ENCODE data around the gene BAHCC1.

Gene BAHCC1

DNA sequence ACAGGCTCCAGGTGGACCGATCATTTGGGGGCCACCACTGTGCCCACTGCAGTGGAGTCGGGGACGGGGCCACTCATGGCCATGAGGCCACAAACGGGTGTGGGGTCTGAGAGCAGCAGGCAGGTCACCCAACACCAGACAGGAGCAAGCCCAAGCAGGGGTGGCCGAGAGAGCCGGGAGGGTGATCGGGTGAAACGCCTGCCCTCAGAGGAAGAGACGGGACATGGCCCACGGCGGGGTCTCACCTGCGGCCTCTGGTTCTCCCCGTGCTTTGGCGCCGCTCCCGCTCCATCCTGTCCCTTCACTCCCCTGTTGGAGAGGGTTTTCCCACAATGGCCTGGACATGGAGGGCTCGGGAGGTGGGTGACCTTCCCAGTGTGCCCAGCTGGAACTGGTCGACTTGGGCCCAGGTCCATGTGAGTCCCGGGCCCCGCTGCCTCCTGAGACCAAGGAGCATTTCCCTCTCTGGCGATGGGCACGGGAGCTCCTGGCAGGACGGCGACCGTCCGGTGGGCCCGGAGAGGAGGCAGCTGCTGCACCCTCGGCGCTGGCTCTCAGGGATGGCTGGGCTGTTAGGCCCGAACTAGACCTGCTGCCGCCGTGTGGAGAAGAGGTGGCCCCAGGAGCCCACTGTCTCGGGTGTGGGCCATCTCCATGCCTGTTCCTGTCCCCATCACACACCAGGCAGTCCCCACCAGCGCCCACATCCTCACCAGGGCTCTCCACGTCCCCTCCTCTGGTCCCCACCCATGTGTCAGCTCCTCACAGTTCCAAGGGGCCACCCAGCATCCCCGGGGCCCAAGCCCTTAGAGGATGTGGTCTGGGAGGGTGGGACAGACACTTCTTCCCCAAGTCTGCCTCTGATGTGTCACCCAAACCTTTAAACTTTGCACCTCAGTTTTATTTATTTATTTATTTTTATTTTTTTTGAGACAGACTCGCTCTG is 13.4 kb upstream of the BAHCC1 start:
- Histone ChIP-seq H3K4me1 (ENCODE audit: insufficient read depth, low read length) (no peaks in the 10 kb centered on the region), H3K9me3 (ENCODE audit: insufficient read depth, low read depth, low read length) (no peaks in the 10 kb centered on the region), H3K27ac (ENCODE audit: low read depth, low read length) (no peak overlapping the region), H3K27me3 (ENCODE audit: insufficient read depth, low read length) (peaks cover 36% of the 10 kb centered on the region), H3K36me3 (ENCODE audit: insufficient read depth, low read length) (no peaks in the 10 kb centered on the region), H3K4me3 (ENCODE audit: low read length) (no peak overlapping the region), H3K9ac (ENCODE audit: low read depth, low read length) (no peak overlapping the region)
- 92% methylated on average over 37 of the region's 37 CpGs for WGBS

DNA sequence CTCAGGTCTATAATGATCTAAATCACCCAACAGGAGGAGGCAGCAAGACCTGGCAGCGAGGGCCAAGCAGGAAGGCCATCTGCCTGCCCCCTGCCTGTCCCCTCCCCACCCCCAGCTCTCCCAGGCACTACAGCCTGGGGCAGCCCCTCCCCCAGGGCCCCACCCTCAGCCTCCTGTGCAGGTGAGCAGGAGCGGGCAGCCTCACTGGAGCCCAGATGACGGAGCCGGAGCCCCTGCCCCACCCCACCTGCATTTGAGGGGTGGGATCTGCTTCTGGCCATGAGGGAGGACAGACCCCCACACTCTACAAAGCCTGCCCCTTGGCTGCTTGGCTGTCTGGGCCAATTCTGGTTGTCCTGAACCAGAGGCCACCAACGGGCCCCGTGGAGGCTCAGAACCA is 12.4 kb upstream of the BAHCC1 start:
- Histone ChIP-seq H3K9me3 (ENCODE audit: insufficient read depth, low read depth, low read length) (no peaks in the 10 kb centered on the region), H3K27me3 (ENCODE audit: insufficient read depth, low read length) (peaks cover 46% of the 10 kb centered on the region), H3K4me3 (ENCODE audit: low read length) (no peak overlapping the region), H3K36me3 (ENCODE audit: insufficient read depth, low read length) (no peaks in the 10 kb centered on the region), H3K27ac (ENCODE audit: low read depth, low read length) (no peak overlapping the region), H3K4me1 (ENCODE audit: insufficient read depth, low read length) (no peaks in the 10 kb centered on the region), H3K9ac (ENCODE audit: low read depth, low read length) (no peak overlapping the region)
- 85% methylated on average over 6 of the region's 6 CpGs for WGBS

DNA sequence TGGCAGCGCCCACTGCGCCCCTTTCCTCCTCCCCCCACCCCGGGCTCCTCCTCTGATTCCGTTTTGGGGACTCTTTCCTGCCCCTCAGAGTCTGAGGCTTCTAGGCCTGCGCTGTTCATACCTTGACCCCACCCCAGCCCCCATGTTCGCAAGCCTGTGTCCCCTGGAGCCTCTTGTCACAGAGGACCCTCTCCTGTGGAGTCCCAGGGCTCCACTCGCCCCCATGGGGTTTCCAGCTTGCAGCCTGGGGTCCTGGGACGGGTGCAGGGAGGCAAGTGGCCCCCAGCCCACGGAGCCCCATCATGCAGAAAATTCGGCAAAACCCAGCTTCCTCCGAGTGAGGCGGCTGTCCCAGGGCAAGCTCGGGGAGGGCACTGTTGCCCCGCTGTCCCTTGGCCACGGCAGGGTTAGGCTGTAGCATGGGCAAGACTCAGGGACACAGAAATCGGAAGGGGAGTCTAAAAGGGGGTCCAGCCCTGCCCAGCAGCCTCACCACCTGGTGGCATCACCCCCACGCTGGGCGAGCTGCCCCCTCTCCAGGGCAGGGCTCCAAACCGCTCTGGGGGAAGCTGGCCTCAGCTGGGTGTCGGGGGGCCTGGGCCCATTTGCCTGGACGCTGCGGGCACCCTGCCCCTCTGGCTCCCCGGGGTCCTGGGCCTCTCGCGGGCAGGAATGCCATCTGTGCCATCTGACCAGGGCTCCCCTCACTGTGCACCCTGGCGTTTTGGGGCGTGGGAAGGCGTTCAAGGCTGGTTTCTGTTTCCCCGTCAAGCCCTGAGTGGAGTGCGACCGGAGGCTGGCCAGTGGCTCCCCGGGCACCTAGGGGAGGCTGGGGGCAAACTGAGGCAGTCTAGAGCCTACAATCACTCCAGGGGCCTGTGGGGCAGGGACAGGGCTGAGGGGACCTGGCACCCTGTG is 11.5 kb upstream of the BAHCC1 start:
- Histone ChIP-seq H3K36me3 (ENCODE audit: insufficient read depth, low read length) (no peaks in the 10 kb centered on the region), H3K4me3 (ENCODE audit: low read length) (no peak overlapping the region), H3K9ac (ENCODE audit: low read depth, low read length) (no peak overlapping the region), H3K9me3 (ENCODE audit: insufficient read depth, low read depth, low read length) (no peaks in the 10 kb centered on the region), H3K27ac (ENCODE audit: low read depth, low read length) (no peak overlapping the region), H3K4me1 (ENCODE audit: insufficient read depth, low read length) (peaks cover 5% of the 10 kb centered on the region; the same call in 1 of the 2 replicates), H3K27me3 (ENCODE audit: insufficient read depth, low read length) (peaks cover 55% of the 10 kb centered on the region)
- WGBS: 91% methylated on average over 32 of the region's 32 CpGs

DNA sequence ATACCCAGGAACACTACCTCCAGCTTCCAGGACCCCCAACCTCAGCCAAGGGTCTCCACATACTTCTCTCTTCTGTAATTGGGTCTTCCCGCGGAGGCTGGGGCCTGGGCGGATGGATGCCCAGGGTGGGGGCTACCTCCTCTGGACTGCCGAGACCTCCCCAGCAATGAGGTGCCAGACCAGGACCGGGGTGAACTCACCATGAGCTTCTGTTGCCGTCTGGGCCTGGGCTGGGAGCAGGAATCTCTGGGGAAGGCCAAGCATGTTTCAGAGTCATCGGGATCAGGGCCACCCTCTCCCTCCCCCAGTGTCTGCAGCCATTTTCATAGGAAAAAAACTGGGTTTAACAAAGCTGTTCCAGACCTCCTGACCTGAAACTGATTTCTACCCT is 10.3 kb upstream of the BAHCC1 start:
- no peaks in the 10 kb centered on the region for H3K36me3 ChIP-seq (ENCODE audit: insufficient read depth, low read length)
- H3K9me3 ChIP-seq (ENCODE audit: insufficient read depth, low read depth, low read length): no peaks in the 10 kb centered on the region
- no peak overlapping the region for H3K4me3 ChIP-seq (ENCODE audit: low read length)
- WGBS: 90% methylated on average over 7 of the region's 7 CpGs
- peaks cover 66% of the 10 kb centered on the region for H3K27me3 ChIP-seq (ENCODE audit: insufficient read depth, low read length)
- H3K27ac ChIP-seq (ENCODE audit: low read depth, low read length): no peak overlapping the region
- peaks cover 16% of the 10 kb centered on the region for H3K4me1 ChIP-seq (ENCODE audit: insufficient read depth, low read length)
- no peak overlapping the region for H3K9ac ChIP-seq (ENCODE audit: low read depth, low read length)

DNA sequence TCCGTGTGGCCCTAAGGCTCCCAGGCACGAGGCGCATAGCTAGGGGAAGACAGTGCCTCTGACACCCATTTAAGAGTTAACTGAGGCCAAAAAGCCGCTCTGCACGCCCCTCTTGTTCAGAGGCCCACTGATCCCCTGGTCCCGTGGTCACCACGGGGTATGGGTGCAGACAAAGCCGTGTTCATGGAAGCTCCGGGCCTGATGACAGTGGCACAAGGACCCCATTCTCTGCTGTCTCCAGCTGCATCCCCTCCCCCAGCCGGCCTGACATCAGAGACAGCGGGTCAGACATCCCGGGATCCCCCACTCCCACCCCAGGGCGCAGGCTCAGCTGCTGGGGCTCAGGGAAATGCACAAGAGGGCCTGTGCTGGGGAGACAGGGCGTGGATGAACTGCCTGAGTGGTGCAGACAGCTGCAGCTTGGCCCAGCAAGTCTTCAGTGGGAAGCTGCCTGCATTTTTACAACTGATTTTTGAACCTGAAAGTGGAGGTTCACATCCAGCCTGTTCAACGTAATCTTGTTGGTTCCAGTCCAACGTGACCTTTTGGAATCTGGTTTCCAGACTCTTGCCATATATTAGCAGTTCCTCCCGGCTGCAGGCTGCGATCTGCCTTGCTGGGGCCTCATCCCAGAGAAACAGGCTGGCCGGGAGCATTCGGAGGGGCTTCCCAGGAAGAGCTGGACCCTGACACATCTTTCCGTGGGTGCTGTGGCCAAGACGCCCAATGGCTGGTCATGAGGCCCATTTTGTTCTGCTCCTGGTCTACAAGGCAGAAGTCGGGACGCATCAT is 9.7 kb upstream of the BAHCC1 start:
- H3K4me3 ChIP-seq (ENCODE audit: low read length): no peak overlapping the region
- H3K27me3 ChIP-seq (ENCODE audit: insufficient read depth, low read length): peaks cover 72% of the 10 kb centered on the region
- H3K4me1 ChIP-seq (ENCODE audit: insufficient read depth, low read length): peaks cover 21% of the 10 kb centered on the region
- WGBS: 90% methylated on average over 24 of the region's 24 CpGs
- no peak overlapping the region for H3K27ac ChIP-seq (ENCODE audit: low read depth, low read length)
- H3K9me3 ChIP-seq (ENCODE audit: insufficient read depth, low read depth, low read length): no peaks in the 10 kb centered on the region
- no peaks in the 10 kb centered on the region for H3K36me3 ChIP-seq (ENCODE audit: insufficient read depth, low read length)
- H3K9ac ChIP-seq (ENCODE audit: low read depth, low read length): no peak overlapping the region

DNA sequence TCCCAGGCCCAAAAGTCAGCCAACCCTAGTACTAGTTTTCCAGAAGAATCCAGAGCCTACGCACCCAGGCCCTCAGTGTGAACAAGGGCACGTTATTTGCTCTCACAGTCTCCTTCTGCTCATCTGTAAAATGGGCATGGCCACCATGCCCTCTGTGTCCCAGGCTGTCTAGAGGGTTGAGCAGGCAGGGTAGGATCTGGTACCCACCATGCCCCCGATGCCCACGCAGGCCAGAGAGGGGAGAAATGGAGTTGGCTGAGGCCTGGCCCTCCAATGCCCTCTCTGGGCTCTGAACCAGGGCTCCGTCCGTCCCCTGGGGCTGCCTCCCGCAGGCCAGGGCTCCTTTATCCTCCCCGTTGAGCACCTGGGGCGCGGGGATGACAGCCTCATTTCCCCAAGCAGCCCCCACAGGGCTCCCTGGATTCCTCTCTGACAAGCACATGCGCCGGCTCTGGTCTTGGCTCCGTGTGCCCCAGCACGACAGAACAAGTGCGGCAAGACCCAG is 9.1 kb upstream of the BAHCC1 start:
- 41% methylated on average over 15 of the region's 15 CpGs for WGBS

DNA sequence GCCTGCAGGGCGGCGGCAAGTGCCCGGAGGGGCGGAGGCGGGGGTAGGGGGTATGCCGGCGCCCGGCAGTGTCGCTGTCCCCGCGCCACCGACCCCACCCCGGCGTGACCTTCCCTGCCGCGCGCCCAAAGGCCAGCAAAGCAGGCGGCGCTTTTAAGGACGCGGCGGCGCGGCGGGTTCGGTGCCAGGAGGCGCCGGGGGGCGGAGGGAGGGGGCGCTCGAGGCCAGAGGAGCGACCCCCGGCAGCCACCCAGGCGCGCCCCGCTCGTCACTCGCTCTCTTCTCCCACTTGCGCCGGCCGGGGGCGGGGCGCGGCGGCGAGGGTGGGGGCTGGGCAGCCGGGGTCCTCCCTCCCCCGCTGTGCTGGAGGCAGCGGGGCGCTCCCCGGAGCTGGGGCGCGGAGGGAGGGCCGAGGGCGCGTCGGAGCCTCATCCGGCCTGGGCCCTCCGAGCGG is 8.6 kb upstream of the BAHCC1 start:
- H3K36me3 ChIP-seq (ENCODE audit: insufficient read depth, low read length): no peaks in the 10 kb centered on the region
- peak overlapping the region; percentile 70; the same call in 1 of the 2 replicates for H3K9ac ChIP-seq (ENCODE audit: low read depth, low read length)
- WGBS: 2% methylated on average over 60 of the region's 60 CpGs
- H3K9me3 ChIP-seq (ENCODE audit: insufficient read depth, low read depth, low read length): no peaks in the 10 kb centered on the region
- peak overlapping the region; percentile 57 for H3K4me3 ChIP-seq (ENCODE audit: low read length)
- H3K27ac ChIP-seq (ENCODE audit: low read depth, low read length): no peak overlapping the region
- H3K27me3 ChIP-seq (ENCODE audit: insufficient read depth, low read length): peaks cover 84% of the 10 kb centered on the region
- H3K4me1 ChIP-seq (ENCODE audit: insufficient read depth, low read length): peaks cover 23% of the 10 kb centered on the region

More for the DNA sequence above, 9.1 kb upstream of the BAHCC1 start:
- Histone ChIP-seq H3K4me3 (ENCODE audit: low read length) (no peak overlapping the region), H3K4me1 (ENCODE audit: insufficient read depth, low read length) (peaks cover 23% of the 10 kb centered on the region), H3K27ac (ENCODE audit: low read depth, low read length) (no peak overlapping the region), H3K36me3 (ENCODE audit: insufficient read depth, low read length) (no peaks in the 10 kb centered on the region), H3K9ac (ENCODE audit: low read depth, low read length) (no peak overlapping the region), H3K9me3 (ENCODE audit: insufficient read depth, low read depth, low read length) (no peaks in the 10 kb centered on the region), H3K27me3 (ENCODE audit: insufficient read depth, low read length) (peaks cover 79% of the 10 kb centered on the region)

DNA sequence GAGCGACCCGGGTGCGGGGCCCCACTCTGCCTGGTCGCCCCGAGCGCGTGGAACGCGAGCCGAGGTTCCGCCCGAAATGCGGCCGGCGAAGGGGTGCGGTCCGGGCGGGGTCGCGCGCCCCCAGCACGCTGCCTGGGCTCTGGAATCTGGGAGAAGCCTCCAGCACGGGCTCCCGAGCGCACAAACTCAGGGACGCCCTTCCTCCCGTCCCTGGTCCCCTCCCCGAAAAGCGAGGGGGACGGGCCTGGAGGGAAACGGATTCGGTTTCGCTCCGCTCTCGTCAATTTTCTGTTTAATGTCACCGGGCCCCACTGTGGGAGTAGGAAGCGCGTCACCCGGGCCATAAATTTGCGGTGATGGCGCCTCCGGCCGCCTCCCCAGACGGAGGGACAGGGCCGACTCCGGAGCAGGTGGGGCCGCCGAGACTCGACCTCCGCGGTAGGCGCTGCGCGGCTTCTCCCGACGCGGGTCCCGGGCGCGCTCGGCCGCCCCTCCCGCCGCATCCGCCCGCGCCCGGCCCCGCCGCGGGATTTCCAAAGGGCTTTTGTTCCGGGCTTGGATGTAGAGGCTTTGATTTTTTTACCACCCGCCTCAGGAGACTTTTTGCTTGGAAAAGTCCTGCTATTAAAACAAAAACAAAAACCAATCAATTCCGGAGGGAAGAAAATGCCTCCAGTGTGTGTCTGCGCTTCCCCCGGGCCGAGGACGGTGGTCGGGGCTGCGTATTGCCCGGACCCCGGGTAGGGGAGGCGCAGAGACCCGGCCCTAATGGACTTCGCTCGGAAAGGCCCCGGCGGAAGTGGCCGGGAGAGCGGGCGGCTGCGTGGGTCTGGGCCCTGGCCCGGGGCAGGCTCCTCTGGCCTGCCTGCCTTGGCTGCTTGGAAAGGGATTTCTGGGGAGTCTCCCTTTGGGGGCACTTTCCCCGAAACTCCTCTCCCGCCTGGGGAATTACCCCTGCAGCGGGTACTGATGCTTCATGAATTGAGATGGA is 7.9 kb upstream of the BAHCC1 start:
- no peaks in the 10 kb centered on the region for H3K36me3 ChIP-seq (ENCODE audit: insufficient read depth, low read length)
- peak overlapping the region; percentile 57 for H3K4me3 ChIP-seq (ENCODE audit: low read length)
- no peaks in the 10 kb centered on the region for H3K9me3 ChIP-seq (ENCODE audit: insufficient read depth, low read depth, low read length)
- H3K9ac ChIP-seq (ENCODE audit: low read depth, low read length): peak overlapping the region; percentile 70
- H3K4me1 ChIP-seq (ENCODE audit: insufficient read depth, low read length): peaks cover 29% of the 10 kb centered on the region
- 3% methylated on average over 96 of the region's 96 CpGs for WGBS
- H3K27me3 ChIP-seq (ENCODE audit: insufficient read depth, low read length): peaks cover 91% of the 10 kb centered on the region
- no peak overlapping the region; the same call in 1 of the 2 replicates for H3K27ac ChIP-seq (ENCODE audit: low read depth, low read length)

DNA sequence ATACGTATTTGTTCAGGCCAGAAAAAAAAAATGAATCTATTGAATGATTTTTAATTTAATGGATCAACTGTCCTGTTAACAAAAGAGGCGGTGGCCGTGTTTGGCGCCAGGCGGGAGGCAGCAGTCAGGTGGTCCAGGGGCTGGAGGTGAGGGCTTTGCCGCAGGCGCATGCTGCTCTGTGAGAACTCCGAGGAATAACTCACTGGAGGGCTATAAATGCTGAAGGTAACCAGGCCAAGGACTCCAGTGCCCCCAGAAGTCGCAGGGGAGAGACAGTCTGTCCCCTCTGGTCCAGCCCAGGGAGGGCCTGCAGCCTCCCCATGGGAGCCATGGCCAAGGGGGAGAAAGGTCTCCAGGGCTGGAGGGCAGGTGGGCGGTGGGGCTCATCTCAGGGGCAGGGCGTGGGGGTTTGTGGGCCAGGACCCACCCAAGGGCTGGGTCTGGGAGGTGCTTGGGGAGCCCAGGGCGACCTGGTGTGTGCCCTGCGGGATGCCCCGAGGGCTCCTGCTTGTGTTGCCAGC is 7.1 kb upstream of the BAHCC1 start:
- Histone ChIP-seq H3K9ac (ENCODE audit: low read depth, low read length) (no peak overlapping the region; the same call in 1 of the 2 replicates), H3K27ac (ENCODE audit: low read depth, low read length) (no peak overlapping the region; the same call in 1 of the 2 replicates)
- WGBS: 42% methylated on average over 14 of the region's 14 CpGs

More for the DNA sequence above, 7.1 kb upstream of the BAHCC1 start:
- Histone ChIP-seq H3K4me3 (ENCODE audit: low read length) (peak overlapping the region; percentile 57; the same call in 1 of the 2 replicates), H3K4me1 (ENCODE audit: insufficient read depth, low read length) (peaks cover 33% of the 10 kb centered on the region), H3K36me3 (ENCODE audit: insufficient read depth, low read length) (no peaks in the 10 kb centered on the region), H3K27me3 (ENCODE audit: insufficient read depth, low read length) (peaks cover 96% of the 10 kb centered on the region), H3K9me3 (ENCODE audit: insufficient read depth, low read depth, low read length) (no peaks in the 10 kb centered on the region)

Data from HUES64 (cell line).